HT-29 (cell line): ENCODE data around the gene YEATS2. TPM values are rescaled to one million over a fixed set of nuclear protein-coding genes. Genes with fewer than 3 reads are reported as not detected.
A peak's percentile ranks its signal among the peaks of the same experiment; 100 is the strongest.

Experiments
- DNase-seq: peaks from one replicate; pipeline ENCODE4 v3.0.0-alpha.2; 2015; ENCODE audit warnings: low spot score
- total RNA-seq: library from RNA; depleted of rRNA; stranded (reverse); fragments of >200 nt; shearing (Covaris generic); gene quantifications from 2 replicates; pipeline ENCODE4 v1.2.3, GENCODE V29; 2014

YEATS2 gene
- total RNA-seq, 1 experiment from 2014 or later, result 16.1 TPM

DNA sequence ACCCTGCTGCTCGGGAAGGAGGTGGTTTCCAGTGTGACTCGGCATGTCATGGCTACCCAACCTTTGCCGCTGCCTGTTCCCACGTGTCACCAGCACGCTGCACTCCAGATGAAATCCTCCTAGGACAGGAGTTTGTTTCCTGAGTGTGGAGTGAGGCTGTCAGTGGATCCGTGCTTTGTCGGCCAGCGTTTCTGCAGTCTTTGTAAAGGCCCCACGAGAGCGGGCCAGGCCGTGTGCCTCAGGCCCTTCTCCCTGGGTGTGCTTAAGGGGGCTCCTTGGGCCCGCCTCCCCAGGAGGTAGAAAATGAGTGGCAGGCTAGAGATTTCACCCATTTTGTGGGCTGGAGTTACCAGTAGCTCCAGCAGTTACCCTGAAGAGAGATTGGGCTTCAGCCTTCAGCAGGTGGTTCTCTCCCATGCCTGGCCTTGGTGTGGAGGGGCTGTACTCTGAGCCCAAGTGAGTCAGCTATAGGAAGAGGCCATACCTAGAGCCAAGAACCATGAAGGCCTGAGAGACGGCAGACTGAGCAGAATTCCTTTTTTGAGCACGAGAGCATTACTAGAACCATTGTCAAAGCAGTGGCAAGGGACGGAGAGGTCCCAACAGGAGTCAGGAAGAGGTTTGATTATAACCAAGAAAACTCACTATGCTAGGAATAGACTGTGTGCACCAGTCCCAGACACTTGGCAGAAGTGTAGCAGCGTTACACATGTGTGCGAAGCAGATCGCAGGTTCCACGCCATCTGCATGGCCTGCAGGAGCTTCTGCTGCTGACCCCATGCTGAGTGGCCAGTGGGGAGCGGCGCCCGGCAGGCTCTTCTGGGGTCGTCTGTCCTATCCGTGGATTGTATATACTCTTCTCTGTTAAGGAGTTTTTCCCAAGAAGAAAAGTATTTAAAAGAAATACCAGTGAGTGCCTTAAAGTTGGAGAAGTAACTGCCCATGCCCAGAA, 113.3 kb downstream of the YEATS2 start:
- DNase-seq, result no peak

DNA sequence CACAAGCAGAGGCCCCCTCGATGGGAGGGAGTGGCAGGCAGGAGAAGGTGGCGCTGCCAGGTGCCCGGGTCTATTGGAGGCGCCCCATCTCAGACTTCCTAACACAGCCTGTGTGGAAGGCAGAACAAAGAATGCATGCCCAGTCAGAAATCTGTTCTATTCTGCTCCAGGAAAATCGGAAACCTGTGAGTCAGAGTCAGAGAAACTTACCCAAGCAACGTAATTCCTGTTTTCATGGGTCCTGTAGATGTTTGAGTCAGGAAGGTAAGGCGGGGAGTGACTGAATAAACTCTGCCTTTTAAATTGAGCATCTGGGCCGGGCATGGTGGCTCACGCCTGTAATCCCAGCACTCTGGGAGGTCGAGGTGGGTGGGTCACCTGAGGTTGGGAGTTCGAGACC, 114.0 kb downstream of the YEATS2 start:
- no peak for DNase-seq

DNA sequence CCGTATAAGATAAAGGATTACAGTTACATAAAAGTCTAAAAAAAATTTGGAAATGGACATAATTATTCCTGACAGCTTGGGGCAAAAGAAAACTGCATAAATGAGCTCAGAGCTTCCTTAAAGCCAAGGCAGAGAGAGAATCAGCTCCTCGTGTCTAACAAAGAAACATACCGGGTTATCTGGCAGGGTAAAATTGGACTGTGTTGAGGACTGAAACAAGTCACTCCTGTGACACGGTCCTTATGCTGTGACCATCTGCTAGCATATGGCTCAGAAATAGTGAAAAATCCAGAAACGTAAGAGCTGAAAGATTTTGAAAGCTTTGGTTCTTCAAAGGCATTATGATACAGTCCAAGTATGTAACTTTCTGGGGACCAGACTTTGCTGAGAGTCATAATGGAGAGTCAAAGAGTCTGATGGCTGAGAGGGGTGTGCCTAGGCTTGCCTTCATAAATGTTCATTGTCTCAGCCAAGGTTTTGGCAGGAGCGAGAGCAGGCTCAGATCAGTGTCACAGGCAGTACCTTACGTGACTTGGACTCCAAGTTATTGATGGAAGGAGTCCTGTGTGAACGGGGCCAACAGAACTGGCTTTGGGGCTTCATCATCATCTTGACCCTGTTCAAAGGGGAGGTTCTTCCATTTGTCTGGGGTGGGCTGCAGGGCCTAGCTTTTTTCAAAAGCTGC, 115.3 kb downstream of the YEATS2 start:
- no peak for DNase-seq

DNA sequence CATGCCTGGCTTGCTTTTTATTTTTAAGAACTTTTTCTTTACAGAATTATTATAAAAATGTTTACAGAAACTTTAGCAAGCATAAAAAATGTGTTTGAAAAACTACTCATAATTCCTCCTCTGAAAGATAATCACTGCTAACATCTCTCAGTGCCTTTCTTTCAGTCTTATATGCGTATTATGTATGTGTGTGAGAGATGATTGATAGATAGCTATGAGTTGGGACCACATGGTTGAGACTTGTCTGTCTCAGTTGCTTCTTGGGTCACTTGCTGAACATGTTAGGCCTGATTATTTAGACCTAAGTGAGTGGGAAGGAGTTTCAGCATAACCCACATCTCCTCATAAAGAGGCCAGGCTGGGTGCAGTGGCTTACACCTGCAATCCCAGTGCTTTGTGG, 116.6 kb downstream of the YEATS2 start:
- DNase-seq, result no peak

- no peak for DNase-seq
These were observed 118.0 kb downstream of the YEATS2 start for GRCh38 chr3:183815563-183815940.

- no peak for DNase-seq
These were observed 118.4 kb downstream of the YEATS2 start for GRCh38 chr3:183815951-183816475.

DNA sequence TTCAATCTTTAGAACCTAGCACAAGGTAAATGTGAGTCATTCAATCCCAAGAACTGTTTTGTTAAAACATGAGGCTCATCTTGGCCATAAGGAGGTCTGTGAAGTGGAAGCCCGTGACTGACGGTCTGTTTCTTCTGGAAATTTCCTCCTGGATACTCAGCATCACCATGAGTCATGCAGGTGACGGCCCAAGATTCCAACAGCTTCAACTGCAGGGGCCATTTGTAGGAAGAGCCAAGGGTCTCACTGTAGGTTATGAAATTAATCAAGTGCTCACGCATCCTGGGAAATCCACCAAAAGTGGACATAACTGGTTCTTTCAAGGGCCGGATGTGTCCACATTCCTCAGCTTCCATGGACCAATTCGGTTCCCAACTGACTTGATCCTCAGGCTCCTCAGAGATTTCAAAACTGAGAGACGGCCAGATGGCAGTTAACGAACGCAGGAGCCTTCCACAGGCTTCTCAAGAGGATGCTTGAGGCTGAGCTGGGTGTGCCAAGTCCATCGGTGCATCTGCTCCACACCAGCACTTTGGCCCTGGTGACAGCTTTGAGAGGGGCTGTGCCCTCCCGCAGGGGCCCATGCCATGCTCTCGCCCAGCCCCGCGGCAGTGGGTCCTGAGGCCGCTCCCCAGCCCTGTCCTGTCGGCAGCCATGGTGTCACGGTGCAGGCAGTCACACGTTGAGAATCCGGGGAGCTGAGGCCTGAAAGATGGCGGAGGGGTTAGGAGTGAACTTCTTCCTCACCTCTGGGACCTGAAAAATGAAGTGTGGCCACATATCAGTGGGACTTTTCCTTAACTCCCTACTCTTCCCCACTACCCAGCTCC, 119.3 kb downstream of the YEATS2 start:
- no peak for DNase-seq

- no peak for DNase-seq
These were observed 120.0 kb downstream of the YEATS2 start for GRCh38 chr3:183817639-183818038.

DNA sequence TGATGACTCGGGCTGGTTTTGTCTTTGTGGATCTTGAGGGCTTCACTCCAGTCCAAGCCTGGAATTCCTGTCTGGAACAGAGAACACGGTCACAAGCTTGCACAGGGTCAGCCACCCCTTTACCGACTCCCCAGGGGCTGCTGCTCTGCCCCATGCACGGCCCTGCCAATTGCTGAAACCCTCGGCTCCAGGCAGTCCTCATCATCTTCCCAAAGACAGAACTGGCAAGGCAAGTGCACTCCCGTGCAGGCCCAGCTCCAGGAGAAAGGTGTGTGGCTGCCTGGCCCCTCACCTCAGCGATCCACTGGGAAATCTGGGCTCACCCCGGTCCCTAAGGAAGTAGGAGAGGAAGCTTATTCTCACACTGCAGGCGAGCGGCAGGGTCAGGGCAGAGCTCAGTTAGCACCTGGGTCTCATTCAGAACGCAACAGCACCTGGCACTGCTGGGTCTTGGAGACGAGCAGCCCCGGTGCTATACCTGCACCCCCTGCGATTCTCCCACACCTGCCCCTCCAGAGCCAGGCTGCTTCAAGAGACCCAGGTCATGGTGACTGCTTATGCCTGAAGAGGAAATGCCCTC, 120.5 kb downstream of the YEATS2 start:
- DNase-seq, result no peak

DNA sequence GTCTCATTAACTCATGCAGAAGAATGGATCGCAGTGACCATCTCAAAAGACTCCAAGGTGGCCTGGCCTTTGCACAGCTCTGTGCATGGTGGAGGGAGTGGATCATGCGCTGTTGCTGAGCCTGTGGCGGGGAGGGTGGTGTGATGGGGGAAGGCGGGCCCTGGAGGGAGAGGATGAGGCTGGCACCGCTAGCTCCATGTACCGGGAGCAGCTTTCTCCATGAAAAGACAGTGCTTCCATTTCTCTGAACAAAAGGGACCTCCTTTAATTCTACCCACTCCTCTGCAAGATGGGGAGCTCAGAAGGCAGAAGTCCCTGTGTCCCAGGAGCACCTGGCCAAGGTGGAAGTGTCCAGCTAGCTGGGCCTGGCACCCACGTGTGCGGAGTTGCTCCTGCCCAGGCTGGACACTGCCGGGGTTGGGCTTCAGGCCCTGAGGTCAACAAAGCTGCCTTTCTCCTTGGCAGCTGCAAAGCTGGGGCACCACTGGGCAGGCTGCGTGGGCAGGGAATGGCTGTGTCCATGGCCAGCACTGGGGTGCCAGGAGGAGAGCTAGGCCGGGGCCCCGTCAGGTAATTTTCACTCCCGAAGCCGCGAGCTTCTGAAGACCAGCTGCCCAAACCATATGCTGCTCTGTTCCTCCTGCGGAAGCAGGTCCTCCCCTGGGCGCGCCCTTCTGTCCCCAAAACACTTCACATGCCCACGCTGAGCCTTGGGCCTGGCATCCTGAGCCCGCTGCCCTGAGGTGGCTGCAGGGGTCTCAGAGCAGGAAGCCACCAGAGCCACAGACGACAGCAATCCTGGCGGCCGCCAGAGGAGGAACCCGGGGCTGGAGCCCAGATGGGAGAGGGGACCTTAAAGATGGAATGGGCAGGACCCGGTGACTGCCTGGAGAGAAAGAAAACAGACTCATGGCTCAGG, 121.4 kb downstream of the YEATS2 start:
- no peak for DNase-seq

DNA sequence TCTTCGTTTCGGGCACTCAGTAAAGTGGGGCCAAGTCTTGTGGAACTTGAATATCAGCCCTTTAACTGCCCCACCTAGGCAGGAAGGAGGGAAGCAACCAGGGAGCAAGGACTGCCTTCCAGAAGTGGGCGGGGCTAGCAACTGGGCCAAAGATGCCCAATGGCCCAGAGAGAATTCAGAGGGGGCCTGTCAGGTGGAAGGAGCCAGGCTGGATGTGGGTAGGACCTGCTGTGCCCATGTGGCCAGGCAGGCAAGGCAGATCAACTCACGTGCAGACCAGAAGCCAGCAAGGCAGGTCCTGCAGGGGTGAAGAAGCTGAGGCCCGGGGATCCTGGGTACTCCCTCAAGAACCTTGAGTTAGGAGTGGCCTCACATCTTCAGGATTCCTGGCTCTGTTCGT, 122.2 kb downstream of the YEATS2 start:
- no peak for DNase-seq

DNA sequence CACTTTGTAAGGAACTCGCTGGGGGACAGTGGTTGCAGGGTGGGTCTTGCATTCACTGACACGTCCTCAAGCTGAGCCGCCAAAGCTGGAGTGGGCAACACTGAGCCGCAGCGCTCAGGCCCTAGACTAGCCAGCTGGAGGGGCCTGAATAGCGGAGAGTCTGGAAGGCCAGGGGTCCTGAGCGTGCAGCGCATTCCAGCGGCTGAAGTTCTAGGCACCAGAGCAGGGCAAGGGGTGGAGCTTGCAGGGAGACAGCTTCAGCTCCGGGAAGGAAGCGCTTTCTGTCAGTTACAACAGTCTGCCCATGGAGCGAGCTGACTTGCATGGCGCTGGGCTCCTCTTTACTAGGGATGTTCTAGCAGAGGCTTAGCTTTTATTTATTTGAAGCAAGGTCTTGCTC, 125.0 kb downstream of the YEATS2 start:
- DNase-seq, result no peak

- DNase-seq, result peak; percentile 26
These were observed 126.4 kb downstream of the YEATS2 start for GRCh38 chr3:183823963-183824362.

DNA sequence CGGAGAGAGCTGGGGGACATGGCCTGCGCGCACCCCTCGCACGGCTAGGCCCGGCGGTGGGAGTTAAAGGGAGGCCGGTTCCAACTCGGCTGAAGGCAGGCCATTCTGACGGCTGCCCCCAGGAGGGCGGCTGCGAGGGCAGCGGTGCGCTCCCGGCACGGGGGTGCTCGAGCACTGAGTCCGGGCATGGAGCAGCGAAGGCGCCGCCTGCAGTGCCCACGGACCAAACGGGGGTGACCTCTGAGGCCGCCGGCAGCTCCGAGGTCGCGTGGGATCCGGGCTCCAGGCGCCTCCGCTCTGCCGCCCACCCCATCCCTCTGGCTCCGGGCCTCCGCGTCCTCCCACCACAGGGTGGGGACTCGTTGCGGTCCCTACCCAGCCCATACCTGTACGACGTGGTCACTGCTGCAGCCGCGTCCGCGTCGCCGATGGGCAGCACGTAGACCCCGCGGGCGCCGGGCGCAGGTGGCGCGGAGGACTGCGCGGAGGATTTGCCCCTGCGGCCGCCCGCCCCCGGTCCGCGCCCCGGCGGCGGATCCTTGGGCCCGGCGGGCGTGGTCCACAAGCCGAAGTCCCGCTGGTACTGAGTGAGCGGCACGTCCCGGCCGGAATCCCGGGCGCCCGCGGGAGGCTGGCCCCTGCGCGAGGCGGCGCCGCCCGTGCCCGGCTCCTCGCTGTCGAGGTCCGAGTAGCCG, 127.3 kb downstream of the YEATS2 start:
- DNase-seq, result peak; percentile 12

DNA sequence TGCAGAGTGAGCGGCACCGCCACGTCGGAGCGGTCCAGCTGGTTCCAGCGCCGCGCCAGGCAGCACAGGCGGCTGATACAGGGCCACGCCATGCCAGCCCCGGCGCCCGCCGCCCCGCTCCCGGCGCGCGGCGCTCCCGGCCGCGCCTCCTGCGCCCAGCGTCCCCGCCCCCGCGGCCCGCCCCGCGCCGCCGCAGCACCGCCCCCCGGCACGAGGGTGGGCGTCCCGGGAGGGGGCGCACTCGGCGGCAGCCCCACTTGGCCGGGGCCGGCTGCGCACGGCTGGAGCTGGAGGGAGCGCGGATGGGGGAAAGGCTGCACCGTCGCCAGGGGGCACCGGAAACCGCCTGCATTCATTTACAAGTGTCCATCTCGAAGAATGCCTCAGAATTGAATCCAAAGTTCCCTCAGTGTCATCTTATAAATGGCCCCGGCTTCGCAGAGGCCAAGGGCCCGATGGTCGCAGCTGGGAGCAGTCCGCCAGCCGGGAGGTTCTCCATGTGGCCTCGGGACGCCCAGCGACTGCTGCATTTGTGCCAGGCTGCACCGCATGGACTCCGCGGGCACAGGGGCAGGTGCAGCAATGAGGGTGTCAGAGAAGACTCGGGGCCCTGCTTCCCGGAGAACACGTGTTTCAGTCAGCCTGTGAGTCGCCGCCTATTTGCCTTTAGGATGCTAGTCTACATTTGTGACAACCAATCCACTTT, 128.0 kb downstream of the YEATS2 start, which contains the start of gene MAP6D1:
MAP6D1 (minus strand) TSS at position 122 of the 706 bp plus-strand sequence; CDS start at position 92, 30 bp downstream.
- peak; percentile 67 for DNase-seq

DNA sequence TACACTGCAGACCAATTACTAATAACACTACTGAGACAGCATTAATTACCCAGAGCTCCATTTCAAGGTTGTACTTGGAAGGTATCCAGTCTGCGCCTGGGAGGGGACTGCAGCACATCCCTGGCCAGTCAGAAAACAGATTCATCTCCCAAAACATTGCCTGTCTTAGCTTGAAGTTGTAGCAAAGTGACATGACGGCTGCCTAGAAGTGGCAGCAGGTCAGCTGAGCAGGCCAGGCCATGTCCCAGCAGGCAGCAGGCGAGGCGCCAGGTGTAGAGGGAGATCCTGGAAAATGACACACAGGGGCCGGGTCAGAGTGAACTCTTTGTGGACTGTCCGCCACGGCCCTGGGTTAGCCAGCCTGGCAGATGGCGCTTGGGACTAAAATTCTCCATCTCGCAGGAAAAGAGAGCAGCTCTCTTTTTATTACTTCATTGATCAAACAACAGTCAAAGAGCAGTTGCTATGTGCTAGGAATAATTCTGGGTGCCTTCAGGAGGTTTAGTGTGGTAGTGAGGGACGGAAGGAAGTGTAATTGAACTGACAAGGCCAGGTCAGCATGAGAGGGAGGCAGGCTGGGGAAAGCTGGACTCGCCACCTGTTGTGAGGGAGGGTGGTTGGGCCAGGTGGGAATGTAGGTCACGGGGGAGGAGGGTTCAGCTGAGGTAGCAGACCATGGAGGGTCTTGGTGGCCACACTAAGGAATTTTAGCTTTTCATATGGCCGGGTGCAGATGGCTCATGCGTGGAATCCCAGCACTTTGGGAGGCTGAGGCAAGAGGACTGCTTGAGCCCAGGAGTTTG, 129.1 kb downstream of the YEATS2 start:
- no peak for DNase-seq

- DNase-seq, result no peak
These were observed 130.4 kb downstream of the YEATS2 start for GRCh38 chr3:183827809-183828537.
